PC-3 (cell line): ENCODE data around the gene ATF7IP2. TPM values are rescaled to one million over a fixed set of nuclear protein-coding genes. Genes with fewer than 3 reads are reported as not detected.

Source experiments
- ATAC-seq: fragments of 200-7000 bp; cut with Tn5 transposase; 2 replicates; pipeline ENCODE4 v1.9.1; 2020; ENCODE audit warnings: mild to moderate bottlenecking, moderate library complexity
- BruUV-seq: library from RNA; stranded (reverse); fragments of 400-500 nt; replicated peaks from 2 replicates; lab custom pipeline; 2021; lab: Mats Ljungman, UMichigan
- CTCF ChIA-PET: fragments of 300-600 bp; sonication (Branson Sonifier 250); formaldehyde crosslinking; loops from one replicate; lab custom pipeline; 2022; ENCODE audit warnings: antibody characterized with exemption; lab: Charles Lee
- POLR2A ChIA-PET: fragments of 300-600 bp; sonication (Branson Sonifier 250); formaldehyde crosslinking; loops from one replicate; lab custom pipeline; 2022; ENCODE audit warnings: antibody characterized with exemption; ENCODE audit not compliant: unreplicated experiment; lab: Charles Lee
- DNase-seq: peaks from one replicate; pipeline ENCODE4 v3.0.0-alpha.2; 2015
- H2AFZ ChIP-seq: fragments of 300-600 bp; sonication (generic); 2 replicates; pipeline ENCODE4 v1.6.0; 2016; ENCODE audit warnings: antibody characterized with exemption, low read length
- H3F3A ChIP-seq: fragments of 300-600 bp; sonication (generic); one replicate; pipeline ENCODE4 v1.6.0; 2017; ENCODE audit warnings: antibody characterized with exemption, low read length, control low read depth, mild to moderate bottlenecking; ENCODE audit not compliant: unreplicated experiment
- H3K27ac ChIP-seq: fragments of 300-600 bp; sonication (generic); 2 replicates; pipeline ENCODE4 v1.5.1; 2016; ENCODE audit warnings: mild to moderate bottlenecking, low read length
- H3K27me3 ChIP-seq: fragments of 300-600 bp; sonication (generic); 2 replicates; pipeline ENCODE4 v1.6.1; 2016; ENCODE audit warnings: low read length, mixed read lengths
- H3K36me3 ChIP-seq: fragments of 300-600 bp; sonication (generic); 2 replicates; pipeline ENCODE4 v1.6.1; 2016; ENCODE audit warnings: low read depth, mixed run types, low read length, mixed read lengths
- H3K4me1 ChIP-seq: fragments of 300-600 bp; sonication (generic); 2 replicates; pipeline ENCODE4 v1.5.1; 2016; ENCODE audit warnings: low read length; ENCODE audit not compliant: insufficient read depth
- H3K4me2 ChIP-seq: fragments of 300-600 bp; sonication (generic); 2 replicates; pipeline ENCODE4 v1.6.0; 2016; ENCODE audit warnings: low read length
- H3K4me3 ChIP-seq: fragments of 300-600 bp; sonication (generic); 2 replicates; pipeline ENCODE4 v1.5.1; 2016; ENCODE audit warnings: mild to moderate bottlenecking, low read length, mixed read lengths
- H3K79me2 ChIP-seq: fragments of 300-600 bp; sonication (generic); 2 replicates; pipeline ENCODE4 v1.6.1; 2017; ENCODE audit warnings: low read length, mixed read lengths
- H3K9ac ChIP-seq: fragments of 300-600 bp; sonication (generic); 2 replicates; pipeline ENCODE4 v1.6.0; 2016; ENCODE audit warnings: mild to moderate bottlenecking, low read length
- H3K9me2 ChIP-seq: fragments of 300-600 bp; sonication (generic); replicated peaks from 2 replicates; pipeline ENCODE4 v1.6.1; 2016; ENCODE audit warnings: mixed run types, low read length, mixed read lengths
- H3K9me3 ChIP-seq: fragments of 300-600 bp; sonication (generic); 2 replicates; pipeline ENCODE4 v1.6.1; 2016; ENCODE audit warnings: low read length, mixed read lengths
- H4K20me1 ChIP-seq: fragments of 300-600 bp; sonication (generic); 2 replicates; pipeline ENCODE4 v1.6.1; 2016; ENCODE audit warnings: low read length, mixed read lengths
- EZH2 ChIP-seq: fragments of 300-600 bp; sonication (generic); IDR thresholded peaks from one replicate; pipeline ENCODE4 v1.6.1; 2017; ENCODE audit warnings: antibody characterized with exemption, mild to moderate bottlenecking, low read length; ENCODE audit not compliant: unreplicated experiment
- EZH2phosphoT487 ChIP-seq: fragments of 300-600 bp; sonication (generic); IDR thresholded peaks from 2 replicates; pipeline ENCODE4 v1.6.1; 2018; ENCODE audit warnings: mild to moderate bottlenecking, antibody characterized with exemption, low read length, borderline replicate concordance
- intact Hi-C: fragments of 100-400 bp; cut with micrococcal nuclease; formaldehyde crosslinking; loops from 2 replicates; pipeline ENCODE4 v1.9.0; 2023
- total RNA-seq: library from RNA; depleted of rRNA; stranded (reverse); fragments of >200 nt; gene quantifications from 2 replicates; pipeline ENCODE4 v1.2.3, GENCODE V29; 2014
- TF ChIP-seq, protein P1 (sequence below): fragments of 300-600 bp; sonication (generic); conservative IDR thresholded peaks from 2 replicates; pipeline ENCODE4 v1.5.1; 2017; ENCODE audit warnings: antibody characterized with exemption, low read depth, mild to moderate bottlenecking, low read length

The ATF7IP2 gene
- total RNA-seq, 1 experiment from 2014 or later: 6.2 TPM

DNA sequence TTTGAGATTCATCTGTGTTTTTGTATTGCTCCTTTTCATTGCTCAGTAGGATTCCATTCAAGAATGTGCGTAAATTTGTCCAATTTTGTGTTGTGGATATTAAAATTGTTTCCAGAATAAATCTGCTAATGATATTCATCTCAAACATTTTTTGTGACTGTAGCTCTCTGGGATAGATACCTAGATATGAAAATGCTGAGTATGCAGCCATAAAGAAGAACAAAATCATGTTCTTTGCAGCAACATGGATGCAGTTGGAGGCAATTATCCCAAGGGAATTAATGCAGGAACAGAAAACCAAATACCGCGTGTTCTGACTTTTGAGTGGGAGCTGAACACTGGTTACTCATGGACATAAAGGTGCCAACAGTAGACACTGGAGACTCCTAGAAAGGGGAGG, 40.2 kb upstream of the ATF7IP2 start:
- Histone ChIP-seq H3K9ac (no peak overlapping the region), H3K36me3 (no peaks in the 10 kb centered on the region), H3K4me2 (no peak overlapping the region), H3K9me2 (no peaks in the 10 kb centered on the region), H4K20me1 (no peaks in the 10 kb centered on the region), H3K27ac (no peak overlapping the region), H3K79me2 (no peaks in the 10 kb centered on the region), H3K9me3 (no peaks in the 10 kb centered on the region), H3K27me3 (no peaks in the 10 kb centered on the region), H3K4me3 (no peak overlapping the region), H3K4me1 (no peaks in the 10 kb centered on the region), H2AFZ (no peak overlapping the region), H3F3A (no peaks in the 10 kb centered on the region)
- TF ChIP-seq, protein P1, sequence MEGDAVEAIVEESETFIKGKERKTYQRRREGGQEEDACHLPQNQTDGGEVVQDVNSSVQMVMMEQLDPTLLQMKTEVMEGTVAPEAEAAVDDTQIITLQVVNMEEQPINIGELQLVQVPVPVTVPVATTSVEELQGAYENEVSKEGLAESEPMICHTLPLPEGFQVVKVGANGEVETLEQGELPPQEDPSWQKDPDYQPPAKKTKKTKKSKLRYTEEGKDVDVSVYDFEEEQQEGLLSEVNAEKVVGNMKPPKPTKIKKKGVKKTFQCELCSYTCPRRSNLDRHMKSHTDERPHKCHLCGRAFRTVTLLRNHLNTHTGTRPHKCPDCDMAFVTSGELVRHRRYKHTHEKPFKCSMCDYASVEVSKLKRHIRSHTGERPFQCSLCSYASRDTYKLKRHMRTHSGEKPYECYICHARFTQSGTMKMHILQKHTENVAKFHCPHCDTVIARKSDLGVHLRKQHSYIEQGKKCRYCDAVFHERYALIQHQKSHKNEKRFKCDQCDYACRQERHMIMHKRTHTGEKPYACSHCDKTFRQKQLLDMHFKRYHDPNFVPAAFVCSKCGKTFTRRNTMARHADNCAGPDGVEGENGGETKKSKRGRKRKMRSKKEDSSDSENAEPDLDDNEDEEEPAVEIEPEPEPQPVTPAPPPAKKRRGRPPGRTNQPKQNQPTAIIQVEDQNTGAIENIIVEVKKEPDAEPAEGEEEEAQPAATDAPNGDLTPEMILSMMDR: no peak
- TF ChIP-seq EZH2phosphoT487 (no peak), EZH2 (no peak)
- POLR2A ChIA-PET: no interaction called here
- intact Hi-C loops: no loop called here
- DNase-seq (no peak), ATAC-seq (no peak)
- CTCF ChIA-PET: no interaction called here
- no TSS peak for BruUV-seq

DNA sequence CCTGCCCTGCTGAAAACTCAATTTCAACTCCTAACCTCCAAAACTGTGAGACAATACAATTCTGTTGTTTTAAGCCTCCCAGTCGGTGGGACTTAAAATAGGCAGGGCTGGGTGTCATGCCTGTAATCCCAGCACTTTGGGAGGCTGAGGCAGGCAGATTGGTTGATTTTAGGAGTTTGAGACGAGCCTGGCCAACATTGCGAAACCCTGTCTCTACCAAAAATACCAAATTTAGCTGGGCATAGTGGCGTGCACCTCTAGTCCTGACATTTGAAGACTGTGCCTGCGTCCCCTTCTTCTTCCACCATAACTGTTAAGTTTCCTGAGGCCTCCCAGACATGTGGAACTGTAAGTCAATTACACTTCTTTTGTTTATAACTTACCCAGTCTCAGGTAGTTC, 36.0 kb upstream of the ATF7IP2 start:
- TF ChIP-seq EZH2phosphoT487 (no peak), EZH2 (no peak)
- TF ChIP-seq, protein P1: no peak
- Histone ChIP-seq H2AFZ (no peak overlapping the region), H3K4me3 (no peak overlapping the region), H3F3A (no peaks in the 10 kb centered on the region), H4K20me1 (no peaks in the 10 kb centered on the region), H3K9me3 (no peaks in the 10 kb centered on the region), H3K27me3 (no peaks in the 10 kb centered on the region), H3K27ac (no peak overlapping the region), H3K79me2 (no peaks in the 10 kb centered on the region), H3K9me2 (no peaks in the 10 kb centered on the region), H3K9ac (no peak overlapping the region), H3K4me1 (no peaks in the 10 kb centered on the region), H3K4me2 (no peak overlapping the region), H3K36me3 (no peaks in the 10 kb centered on the region)
- no TSS peak for BruUV-seq
- ChIA-PET POLR2A (no interaction called here), CTCF (interaction anchor here (0.7 kb wide), 1 partner anchor 18 kb away, joined by 5 read pairs; no protein-coding TSS in a partner anchor)
- ATAC-seq (no peak), DNase-seq (no peak)
- intact Hi-C loops: no loop called here

DNA sequence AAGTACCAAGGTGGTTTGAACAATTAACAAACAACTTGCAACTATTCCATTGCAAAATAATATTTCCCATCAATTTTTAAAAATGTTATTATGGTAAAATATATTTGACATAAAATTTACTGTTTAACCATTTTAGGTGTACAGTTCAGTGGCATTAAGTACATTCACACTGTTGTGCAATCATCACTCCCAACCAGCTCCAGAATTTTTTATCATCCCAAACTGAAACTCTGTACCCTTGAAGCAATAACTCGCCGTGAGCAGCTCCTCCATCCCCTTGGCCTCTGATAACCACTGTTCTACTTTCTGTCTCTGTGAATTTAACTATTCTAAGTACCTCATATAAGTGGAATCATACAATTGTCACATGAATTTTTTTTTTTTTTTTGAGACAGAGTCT, 33.6 kb upstream of the ATF7IP2 start:
- H3K27me3 ChIP-seq: no peaks in the 10 kb centered on the region
- H4K20me1 ChIP-seq: no peaks in the 10 kb centered on the region
- DNase-seq (no peak), ATAC-seq (no peak)
- CTCF ChIA-PET: no interaction called here
- TF ChIP-seq, protein P1: no peak
- no peak overlapping the region for H3K4me3 ChIP-seq
- no peaks in the 10 kb centered on the region for H3K9me2 ChIP-seq
- H3K4me1 ChIP-seq: no peaks in the 10 kb centered on the region
- H3F3A ChIP-seq: no peaks in the 10 kb centered on the region
- no TSS peak for BruUV-seq
- intact Hi-C loops: no loop called here
- no peaks in the 10 kb centered on the region for H3K36me3 ChIP-seq
- POLR2A ChIA-PET: no interaction called here
- H3K9me3 ChIP-seq: no peaks in the 10 kb centered on the region
- H3K27ac ChIP-seq: no peak overlapping the region
- no peak overlapping the region for H3K4me2 ChIP-seq
- H3K79me2 ChIP-seq: no peaks in the 10 kb centered on the region
- no peak overlapping the region for H2AFZ ChIP-seq
- H3K9ac ChIP-seq: no peak overlapping the region
